SK-N-SH (cell line): ENCODE measurements around the gene CCDC150. TPM values are rescaled to one million over a fixed set of nuclear protein-coding genes. Genes with fewer than 3 reads are reported as not detected.

Experiments used
- CTCF ChIA-PET: fragments of 300-600, 350-600 bp; formaldehyde crosslinking; extraction: SDS; loops from one replicate; lab custom pipeline; 2021; lab: Yijun Ruan, JAX
- POLR2A ChIA-PET: fragments of 350-600 bp; sonication (Branson Sonifier 250); formaldehyde crosslinking; extraction: SDS; loops from one replicate; lab custom pipeline; 2020; ENCODE audit warnings: antibody characterized with exemption, inconsistent platforms; lab: Yijun Ruan, JAX
- DNase-seq: peaks from one replicate; pipeline ENCODE4 v3.0.0; 2012
- H2AFZ ChIP-seq: fragments of 200-600 bp; sonication (generic); 2 replicates; pipeline ENCODE4 v1.8.1; 2016; ENCODE audit warnings: antibody characterized with exemption, mild to moderate bottlenecking, low read depth
- H3F3A ChIP-seq: fragments of 200-600 bp; sonication (generic); replicated peaks from 2 replicates; pipeline ENCODE3; 2016; ENCODE audit warnings: antibody characterized with exemption, mild to moderate bottlenecking; ENCODE audit not compliant: insufficient read depth
- H3K27ac ChIP-seq, 2 experiments: fragments of 200-500 bp in 1 of 2; fragments of 200-600 bp in 1 of 2; sonication (Bioruptor generic) in 1 of 2; sonication (generic), shearing (Covaris generic) in 1 of 2; 2 replicates each; pipeline versions ENCODE4 v1.5.1 to v1.6.1; 2014 to 2016; ENCODE audit warnings: low read depth in 2 of 2, inconsistent platforms in 1 of 2, low read length in 1 of 2, mild to moderate bottlenecking in 1 of 2, mixed read lengths in 1 of 2
- H3K27me3 ChIP-seq: fragments of 200-600 bp; sonication (generic), shearing (Covaris generic); 2 replicates; pipeline ENCODE4 v1.6.1; 2016; ENCODE audit warnings: mixed run types; ENCODE audit not compliant: insufficient read depth
- H3K36me3 ChIP-seq, 2 experiments: fragments of 200-500 bp in 1 of 2; fragments of 200-600 bp in 1 of 2; sonication (Bioruptor generic) in 1 of 2; sonication (generic) in 1 of 2; replicated peaks in 1 of 2; 2 replicates each; pipeline versions ENCODE3 to v1.5.1; 2014 to 2016; ENCODE audit warnings: low read length in 1 of 2, mild to moderate bottlenecking in 1 of 2; ENCODE audit not compliant: insufficient read depth in 2 of 2, control insufficient read depth in 1 of 2
- H3K4me1 ChIP-seq, 2 experiments: fragments of 200-500 bp in 1 of 2; fragments of 200-600 bp in 1 of 2; sonication (Bioruptor generic) in 1 of 2; sonication (generic), shearing (Covaris generic) in 1 of 2; 2 replicates each; pipeline versions ENCODE4 v1.5.1 to v1.6.1; 2014 to 2016; ENCODE audit warnings: low read depth in 1 of 2, low read length in 1 of 2, mixed run types in 1 of 2; ENCODE audit not compliant: insufficient read depth in 2 of 2, control insufficient read depth in 1 of 2
- H3K4me2 ChIP-seq: fragments of 200-600 bp; sonication (generic), shearing (Covaris generic); 2 replicates; pipeline ENCODE4 v1.6.1; 2017; ENCODE audit warnings: mixed run types
- H3K4me3 ChIP-seq, 2 experiments: fragments of 200-500 bp in 1 of 2; fragments of 200-600 bp in 1 of 2; sonication (Bioruptor generic) in 1 of 2; sonication (generic), shearing (Covaris generic) in 1 of 2; 2 replicates each; pipeline versions ENCODE4 v1.5.1 to v1.8.1; 2014 to 2016; ENCODE audit warnings: low read depth in 2 of 2, inconsistent platforms in 1 of 2, low read length in 1 of 2, mild to moderate bottlenecking in 1 of 2, mixed read lengths in 1 of 2, moderate library complexity in 1 of 2
- H3K79me2 ChIP-seq: fragments of 200-600 bp; sonication (generic); 2 replicates; pipeline ENCODE4 v1.8.1; 2017; ENCODE audit warnings: mild to moderate bottlenecking; ENCODE audit not compliant: insufficient read depth
- H3K9ac ChIP-seq: fragments of 200-600 bp; sonication (generic); 2 replicates; pipeline ENCODE4 v1.6.1; 2017; ENCODE audit warnings: mixed run types
- H3K9me2 ChIP-seq: fragments of 200-600 bp; sonication (generic); 2 replicates; pipeline ENCODE4 v1.6.1; 2017; ENCODE audit warnings: mixed run types
- H3K9me3 ChIP-seq: fragments of 200-600 bp; sonication (generic); 2 replicates; pipeline ENCODE4 v1.6.1; 2017; ENCODE audit warnings: mixed run types, mild to moderate bottlenecking, moderate library complexity
- H4K20me1 ChIP-seq: fragments of 200-600 bp; sonication (generic); 2 replicates; pipeline ENCODE4 v1.6.1; 2017; ENCODE audit warnings: mild to moderate bottlenecking, mixed run types; ENCODE audit not compliant: insufficient read depth
- ELF1 ChIP-seq: IDR thresholded peaks from 2 replicates; pipeline ENCODE4 v1.4.0; 2012
- FOXJ3 ChIP-seq: sonication (generic); formaldehyde crosslinking; IDR thresholded peaks from 2 replicates; pipeline ENCODE4 v1.5.1; 2020; ENCODE audit warnings: mild to moderate bottlenecking, missing genetic modification reagents
- GATA2 ChIP-seq: sonication (generic); formaldehyde crosslinking; IDR thresholded peaks from 2 replicates; pipeline ENCODE4 v1.5.0; 2020; ENCODE audit warnings: mild to moderate bottlenecking, missing genetic modification reagents
- MXI1 ChIP-seq: IDR thresholded peaks from 2 replicates; pipeline ENCODE4 v1.6.1; 2012; ENCODE audit warnings: mild to moderate bottlenecking, low read depth, low read length, improper control_type of control experiment
- NFIC ChIP-seq: IDR thresholded peaks from 2 replicates; pipeline ENCODE4 v1.4.0; 2012; ENCODE audit warnings: borderline replicate concordance
- RCOR1 ChIP-seq: fragments of 150-350 bp; IDR thresholded peaks from 2 replicates; pipeline ENCODE4 v1.6.1; 2017; ENCODE audit warnings: antibody characterized with exemption, low read length
- SIN3A ChIP-seq: IDR thresholded peaks from 2 replicates; pipeline ENCODE4 v1.6.1; 2012; ENCODE audit warnings: low read depth, mild to moderate bottlenecking, low read length, moderate library complexity, borderline replicate concordance
- SMC3 ChIP-seq: IDR thresholded peaks from 2 replicates; pipeline ENCODE4 v1.6.1; 2012; ENCODE audit warnings: low read depth, low read length, improper control_type of control experiment
- TCF12 ChIP-seq: IDR thresholded peaks from 2 replicates; pipeline ENCODE4 v1.4.0; 2012
- YY1 ChIP-seq: IDR thresholded peaks from 2 replicates; pipeline ENCODE4 v1.4.0; 2012; ENCODE audit warnings: low read depth, mild to moderate bottlenecking
- WGBS: methylation state at CpG from one replicate; pipeline ENCODE4 v1.1.6; 2017; ENCODE audit warnings: low lambda C conversion rate; 5-methylcytosine and 5-hydroxymethylcytosine counted together
- polyA plus RNA-seq, 3 experiments: library from polyadenylated mRNA; depleted of rRNA; stranded (reverse); fragments of >200 nt; gene quantifications; 2 replicates each; pipeline ENCODE4 v1.2.3, GENCODE V29; 2012
- TF ChIP-seq, protein P1 (sequence below): IDR thresholded peaks from 2 replicates; pipeline ENCODE4 v1.4.0; 2012; ENCODE audit warnings: low read depth
- TF ChIP-seq, protein P2 (sequence below): IDR thresholded peaks from 2 replicates; pipeline ENCODE4 v1.6.1; 2012; ENCODE audit warnings: mild to moderate bottlenecking, low read depth, low read length, moderate library complexity
- TF ChIP-seq, protein P3 (sequence below): IDR thresholded peaks from 2 replicates; pipeline ENCODE4 v1.4.0; 2012; ENCODE audit warnings: low read depth, borderline replicate concordance

Gene CCDC150
- polyA plus RNA-seq, 1 of the 3 experiments (the other 2 are of a cell fraction), result 4.6 TPM

DNA sequence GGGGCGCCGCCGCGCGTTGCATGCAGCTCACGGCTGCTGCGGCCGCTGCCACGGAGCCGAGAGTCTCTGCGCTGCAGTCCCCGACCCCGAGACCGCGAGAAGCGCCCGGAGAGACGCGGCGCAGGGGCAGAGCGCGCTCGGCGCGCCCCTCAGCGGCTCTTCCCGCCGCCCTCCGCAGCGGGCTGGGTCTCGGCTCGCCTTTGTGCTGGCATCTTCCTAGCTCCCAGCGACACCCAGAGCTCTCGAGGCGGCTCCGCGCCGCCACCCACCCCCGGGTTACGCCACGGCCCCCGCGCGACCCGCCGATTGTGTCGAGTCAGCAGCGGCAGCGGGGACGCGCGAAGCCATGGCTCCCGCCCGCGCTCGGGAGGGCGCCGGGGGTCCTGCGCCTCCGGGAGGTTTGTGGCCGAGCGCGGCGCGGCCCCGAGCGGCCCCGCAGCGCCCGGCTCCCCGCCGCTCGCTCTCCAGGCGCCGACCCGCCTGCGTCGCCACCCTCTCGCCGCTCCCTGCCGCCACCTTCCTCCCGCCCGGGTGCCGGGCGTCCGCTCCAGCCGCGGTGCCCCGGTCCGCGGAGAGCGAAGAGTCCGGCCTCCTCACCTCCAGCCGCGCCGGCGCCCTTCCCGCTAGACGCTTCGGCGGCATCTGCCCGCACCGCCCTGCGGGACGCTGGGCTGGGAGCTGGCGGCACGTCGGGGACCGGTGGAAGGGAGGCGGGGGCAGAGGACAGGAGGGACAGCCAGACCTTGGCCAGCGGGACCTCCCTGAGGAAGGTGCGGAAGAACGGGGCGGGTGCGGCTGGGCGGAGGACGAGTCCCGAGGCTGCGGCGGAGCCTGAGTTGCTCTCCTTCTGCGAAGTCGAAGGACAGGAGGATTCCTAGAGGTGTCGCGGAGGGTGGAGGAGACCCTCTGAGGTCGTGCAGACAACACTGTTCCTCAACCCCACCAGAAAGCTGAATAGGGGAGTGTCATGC is 46.3 kb upstream of the CCDC150 start, which contains the start of gene HECW2:
HECW2 (minus strand) TSS at position 644 of the 971 bp plus-strand sequence.
- peaks cover 4% of the 10 kb centered on the region for H3K79me2 ChIP-seq
- peak within 1 kb of the TSS; percentile 88 for H2AFZ ChIP-seq
- peak within 1 kb of the TSS; percentile 83 for H3K9ac ChIP-seq
- CTCF ChIA-PET, result interaction anchor here (0.6 to 2.3 kb wide), 14 partner anchors 14 to 295 kb away, joined by 3 to 8 read pairs (median 4); no protein-coding TSS in a partner anchor
- WGBS, result under 1% methylated on average over 20 of the region's 125 CpGs
- peak within 1 kb of the TSS; percentile 76 to 83 for H3K4me3 ChIP-seq
- POLR2A ChIA-PET, result interaction anchor here (0.5 kb wide), 1 partner anchor 14 kb away, joined by 4 read pairs; no protein-coding TSS in a partner anchor
- H3K4me2 ChIP-seq, result peak within 1 kb of the TSS; percentile 87
- no peaks in the 10 kb centered on the region for H3K9me2 ChIP-seq
- H3K4me1 ChIP-seq, result peaks cover 8 to 12% of the 10 kb centered on the region in 2 experiments; a peak in 3 of 4 replicates
- DNase-seq, result peak; percentile 90
- H3F3A ChIP-seq, result peaks cover 14% of the 10 kb centered on the region
- no peaks in the 10 kb centered on the region for H4K20me1 ChIP-seq
- no peaks in the 10 kb centered on the region for H3K36me3 ChIP-seq
- no peaks in the 10 kb centered on the region for H3K27me3 ChIP-seq
- TF ChIP-seq, protein P1, sequence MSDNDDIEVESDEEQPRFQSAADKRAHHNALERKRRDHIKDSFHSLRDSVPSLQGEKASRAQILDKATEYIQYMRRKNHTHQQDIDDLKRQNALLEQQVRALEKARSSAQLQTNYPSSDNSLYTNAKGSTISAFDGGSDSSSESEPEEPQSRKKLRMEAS, result 0 out of 2 replicates have a peak, but pooled peaks have one; percentile 16
- no peak for TF ChIP-seq SMC3
- 0 out of 2 replicates have a peak, but pooled peaks have one; percentile 5 for TF ChIP-seq GATA2 (CRISPR knock-in tag)
- H3K9me3 ChIP-seq, result no peaks in the 10 kb centered on the region
- peak within 1 kb of the TSS; percentile 62 to 68 for H3K27ac ChIP-seq

DNA sequence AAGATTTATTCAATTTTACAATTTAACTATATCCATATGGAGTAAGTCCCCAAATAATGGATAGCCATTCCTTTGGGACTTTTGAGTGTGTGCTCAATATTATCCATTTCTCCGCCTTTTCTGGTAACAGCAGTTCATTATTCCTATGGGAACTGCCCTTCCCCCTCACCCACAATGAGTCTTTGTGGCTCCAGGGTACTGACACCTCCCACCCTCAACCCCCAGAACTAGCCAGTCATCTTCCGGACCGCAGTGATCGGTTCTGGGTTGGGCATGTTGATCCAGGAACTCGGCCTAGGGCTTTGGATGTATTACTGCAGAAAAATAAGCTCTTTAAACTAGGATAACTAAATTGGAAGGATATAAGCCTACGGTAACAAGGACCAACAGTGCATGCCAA is 45.4 kb upstream of the CCDC150 start:
- no peaks in the 10 kb centered on the region for H3K9me3 ChIP-seq
- DNase-seq, result no peak
- H4K20me1 ChIP-seq, result no peaks in the 10 kb centered on the region
- 98% methylated on average over 6 of the region's 6 CpGs for WGBS
- POLR2A ChIA-PET, result no interaction called here
- H3K27ac ChIP-seq, result no peak overlapping the region
- H3K4me2 ChIP-seq, result no peak overlapping the region; the same call in 1 of the 2 replicates
- H3K9ac ChIP-seq, result no peak overlapping the region
- peaks cover 8 to 12% of the 10 kb centered on the region in 2 experiments; a peak in 3 of 4 replicates for H3K4me1 ChIP-seq
- no peaks in the 10 kb centered on the region for H3K27me3 ChIP-seq
- peaks cover 20% of the 10 kb centered on the region for H3F3A ChIP-seq
- CTCF ChIA-PET, result interaction anchor here (0.6 to 1.8 kb wide), 3 partner anchors 12 to 99 kb away, joined by 3 to 5 read pairs (median 3); partner anchors contain the start of gene CCDC150
- H2AFZ ChIP-seq, result no peak overlapping the region
- no peaks in the 10 kb centered on the region for H3K9me2 ChIP-seq
- TF ChIP-seq, protein P2, sequence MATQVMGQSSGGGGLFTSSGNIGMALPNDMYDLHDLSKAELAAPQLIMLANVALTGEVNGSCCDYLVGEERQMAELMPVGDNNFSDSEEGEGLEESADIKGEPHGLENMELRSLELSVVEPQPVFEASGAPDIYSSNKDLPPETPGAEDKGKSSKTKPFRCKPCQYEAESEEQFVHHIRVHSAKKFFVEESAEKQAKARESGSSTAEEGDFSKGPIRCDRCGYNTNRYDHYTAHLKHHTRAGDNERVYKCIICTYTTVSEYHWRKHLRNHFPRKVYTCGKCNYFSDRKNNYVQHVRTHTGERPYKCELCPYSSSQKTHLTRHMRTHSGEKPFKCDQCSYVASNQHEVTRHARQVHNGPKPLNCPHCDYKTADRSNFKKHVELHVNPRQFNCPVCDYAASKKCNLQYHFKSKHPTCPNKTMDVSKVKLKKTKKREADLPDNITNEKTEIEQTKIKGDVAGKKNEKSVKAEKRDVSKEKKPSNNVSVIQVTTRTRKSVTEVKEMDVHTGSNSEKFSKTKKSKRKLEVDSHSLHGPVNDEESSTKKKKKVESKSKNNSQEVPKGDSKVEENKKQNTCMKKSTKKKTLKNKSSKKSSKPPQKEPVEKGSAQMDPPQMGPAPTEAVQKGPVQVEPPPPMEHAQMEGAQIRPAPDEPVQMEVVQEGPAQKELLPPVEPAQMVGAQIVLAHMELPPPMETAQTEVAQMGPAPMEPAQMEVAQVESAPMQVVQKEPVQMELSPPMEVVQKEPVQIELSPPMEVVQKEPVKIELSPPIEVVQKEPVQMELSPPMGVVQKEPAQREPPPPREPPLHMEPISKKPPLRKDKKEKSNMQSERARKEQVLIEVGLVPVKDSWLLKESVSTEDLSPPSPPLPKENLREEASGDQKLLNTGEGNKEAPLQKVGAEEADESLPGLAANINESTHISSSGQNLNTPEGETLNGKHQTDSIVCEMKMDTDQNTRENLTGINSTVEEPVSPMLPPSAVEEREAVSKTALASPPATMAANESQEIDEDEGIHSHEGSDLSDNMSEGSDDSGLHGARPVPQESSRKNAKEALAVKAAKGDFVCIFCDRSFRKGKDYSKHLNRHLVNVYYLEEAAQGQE, result no peak
- no peak for TF ChIP-seq FOXJ3
- TF ChIP-seq, protein P3, sequence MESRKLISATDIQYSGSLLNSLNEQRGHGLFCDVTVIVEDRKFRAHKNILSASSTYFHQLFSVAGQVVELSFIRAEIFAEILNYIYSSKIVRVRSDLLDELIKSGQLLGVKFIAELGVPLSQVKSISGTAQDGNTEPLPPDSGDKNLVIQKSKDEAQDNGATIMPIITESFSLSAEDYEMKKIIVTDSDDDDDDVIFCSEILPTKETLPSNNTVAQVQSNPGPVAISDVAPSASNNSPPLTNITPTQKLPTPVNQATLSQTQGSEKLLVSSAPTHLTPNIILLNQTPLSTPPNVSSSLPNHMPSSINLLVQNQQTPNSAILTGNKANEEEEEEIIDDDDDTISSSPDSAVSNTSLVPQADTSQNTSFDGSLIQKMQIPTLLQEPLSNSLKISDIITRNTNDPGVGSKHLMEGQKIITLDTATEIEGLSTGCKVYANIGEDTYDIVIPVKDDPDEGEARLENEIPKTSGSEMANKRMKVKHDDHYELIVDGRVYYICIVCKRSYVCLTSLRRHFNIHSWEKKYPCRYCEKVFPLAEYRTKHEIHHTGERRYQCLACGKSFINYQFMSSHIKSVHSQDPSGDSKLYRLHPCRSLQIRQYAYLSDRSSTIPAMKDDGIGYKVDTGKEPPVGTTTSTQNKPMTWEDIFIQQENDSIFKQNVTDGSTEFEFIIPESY, result no peak
- no peak for TF ChIP-seq SIN3A
- TF ChIP-seq RCOR1, result no peak
- TF ChIP-seq TCF12, result no peak
- no peak for TF ChIP-seq YY1
- no peak for TF ChIP-seq MXI1
- TF ChIP-seq NFIC, result no peak
- TF ChIP-seq ELF1, result no peak
- H3K79me2 ChIP-seq, result peaks cover 4% of the 10 kb centered on the region
- no peak overlapping the region for H3K4me3 ChIP-seq
- H3K36me3 ChIP-seq, result no peaks in the 10 kb centered on the region
